IPS-18a (cell line): ENCODE data around the gene TEX26.
A peak's percentile ranks its signal among the peaks of the same experiment; 100 is the strongest.

ENCODE experiments used
- H3K27ac ChIP-seq: one replicate; pipeline ENCODE4 v1.5.1; 2013; ENCODE audit warnings: low read length
- H3K27me3 ChIP-seq: one replicate; pipeline ENCODE4 v1.6.1; 2013; ENCODE audit warnings: mild to moderate bottlenecking, low read length; ENCODE audit not compliant: control insufficient read depth, insufficient read depth
- H3K36me3 ChIP-seq: one replicate; pipeline ENCODE4 v1.6.1; 2013; ENCODE audit warnings: low read depth, low read length; ENCODE audit not compliant: control insufficient read depth
- H3K4me1 ChIP-seq: one replicate; pipeline ENCODE4 v1.6.1; 2013; ENCODE audit warnings: low read depth, low read length; ENCODE audit not compliant: control insufficient read depth
- H3K4me3 ChIP-seq: one replicate; pipeline ENCODE4 v1.5.1; 2013; ENCODE audit warnings: low read length
- H3K9ac ChIP-seq: one replicate; pipeline ENCODE4 v1.6.1; 2013; ENCODE audit warnings: mild to moderate bottlenecking, low read length, moderate library complexity
- H3K9me3 ChIP-seq: one replicate; pipeline ENCODE4 v1.6.1; 2013; ENCODE audit warnings: low read depth, low read length; ENCODE audit not compliant: control insufficient read depth

Gene TEX26

DNA sequence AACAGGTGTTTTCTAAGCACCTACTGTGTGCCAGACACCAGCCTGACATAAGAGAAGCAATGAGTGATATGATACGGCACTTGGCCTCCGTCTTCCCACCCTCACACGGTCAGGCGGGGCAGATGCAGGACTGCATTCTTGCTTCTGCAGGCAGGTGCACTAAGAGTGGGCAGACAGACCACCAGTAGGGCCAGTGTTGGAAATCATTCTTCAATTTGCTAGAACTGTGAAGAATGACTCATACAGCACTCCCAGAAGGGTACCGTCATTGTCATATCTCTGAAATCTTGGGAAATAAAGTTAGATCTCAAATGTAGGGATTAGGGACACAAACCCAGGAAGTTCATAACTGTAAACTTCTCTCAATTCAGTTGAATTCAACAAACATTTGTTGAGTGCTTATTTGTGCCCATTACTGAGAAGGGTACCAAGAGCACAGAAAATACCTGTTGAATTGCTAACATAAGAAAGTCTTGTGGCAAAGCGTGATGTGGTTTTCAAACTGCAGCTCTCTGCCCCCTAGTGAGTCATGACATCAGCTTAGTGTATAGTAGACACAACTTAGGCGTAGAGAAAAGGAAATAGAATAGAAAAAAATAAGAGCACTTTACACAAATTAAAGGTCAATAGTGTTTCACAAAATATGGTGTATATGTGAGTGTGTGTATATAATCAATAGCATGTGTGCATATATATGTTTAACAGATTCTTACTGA, 76.1 kb downstream of the TEX26 start:
- no peak overlapping the region for H3K9ac ChIP-seq
- no peak overlapping the region for H3K4me3 ChIP-seq
- H3K27me3 ChIP-seq: no peaks in the 10 kb centered on the region
- H3K4me1 ChIP-seq: peaks cover 20% of the 10 kb centered on the region
- no peak overlapping the region for H3K27ac ChIP-seq
- no peaks in the 10 kb centered on the region for H3K9me3 ChIP-seq
- H3K36me3 ChIP-seq: no peaks in the 10 kb centered on the region

DNA sequence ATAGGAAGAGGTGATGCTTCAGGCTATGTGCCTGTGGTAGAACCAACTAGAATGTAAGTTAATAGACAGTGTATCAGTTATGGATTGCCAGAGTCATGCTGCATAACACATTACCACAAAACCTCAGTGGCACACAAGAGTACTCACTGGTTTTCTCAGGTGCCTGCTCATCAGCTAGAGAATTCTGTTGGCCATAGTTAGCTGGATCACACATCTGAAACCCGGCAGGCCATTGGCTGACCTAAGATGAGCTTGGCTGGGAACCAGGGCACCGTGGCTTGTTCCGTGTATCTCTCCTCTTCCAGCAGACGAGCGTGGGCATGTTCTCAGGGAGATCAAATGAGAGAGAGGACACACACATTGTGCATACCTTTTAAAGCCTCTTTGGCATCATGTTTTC, 76.7 kb downstream of the TEX26 start:
- H3K36me3 ChIP-seq: no peaks in the 10 kb centered on the region
- H3K4me1 ChIP-seq: peaks cover 20% of the 10 kb centered on the region
- H3K27me3 ChIP-seq: no peaks in the 10 kb centered on the region
- H3K27ac ChIP-seq: no peak overlapping the region
- H3K9me3 ChIP-seq: no peaks in the 10 kb centered on the region
- H3K4me3 ChIP-seq: no peak overlapping the region
- no peak overlapping the region for H3K9ac ChIP-seq

DNA sequence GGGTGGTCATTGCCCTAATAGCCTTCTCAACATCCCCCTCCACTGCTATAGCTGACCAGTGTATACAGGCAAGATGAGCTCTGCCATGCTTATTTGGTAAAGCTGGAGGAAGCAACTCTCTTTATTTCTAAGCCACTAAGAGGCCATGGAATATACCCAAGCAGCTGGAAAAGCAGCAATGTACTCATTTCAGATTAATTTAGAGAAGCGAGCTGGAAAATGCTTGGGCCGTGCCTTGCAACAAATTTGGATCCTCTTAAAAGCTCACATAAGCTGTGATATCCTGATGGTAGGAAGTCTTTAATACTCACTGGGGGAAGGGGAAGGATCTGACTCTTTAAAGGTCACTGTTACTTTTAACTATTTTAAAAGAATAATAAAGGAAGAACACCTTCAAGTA, 77.8 kb downstream of the TEX26 start:
- peaks cover 20% of the 10 kb centered on the region for H3K4me1 ChIP-seq
- H3K4me3 ChIP-seq: no peak overlapping the region
- no peaks in the 10 kb centered on the region for H3K36me3 ChIP-seq
- H3K27ac ChIP-seq: no peak overlapping the region
- H3K9ac ChIP-seq: no peak overlapping the region
- no peaks in the 10 kb centered on the region for H3K27me3 ChIP-seq
- H3K9me3 ChIP-seq: no peaks in the 10 kb centered on the region

DNA sequence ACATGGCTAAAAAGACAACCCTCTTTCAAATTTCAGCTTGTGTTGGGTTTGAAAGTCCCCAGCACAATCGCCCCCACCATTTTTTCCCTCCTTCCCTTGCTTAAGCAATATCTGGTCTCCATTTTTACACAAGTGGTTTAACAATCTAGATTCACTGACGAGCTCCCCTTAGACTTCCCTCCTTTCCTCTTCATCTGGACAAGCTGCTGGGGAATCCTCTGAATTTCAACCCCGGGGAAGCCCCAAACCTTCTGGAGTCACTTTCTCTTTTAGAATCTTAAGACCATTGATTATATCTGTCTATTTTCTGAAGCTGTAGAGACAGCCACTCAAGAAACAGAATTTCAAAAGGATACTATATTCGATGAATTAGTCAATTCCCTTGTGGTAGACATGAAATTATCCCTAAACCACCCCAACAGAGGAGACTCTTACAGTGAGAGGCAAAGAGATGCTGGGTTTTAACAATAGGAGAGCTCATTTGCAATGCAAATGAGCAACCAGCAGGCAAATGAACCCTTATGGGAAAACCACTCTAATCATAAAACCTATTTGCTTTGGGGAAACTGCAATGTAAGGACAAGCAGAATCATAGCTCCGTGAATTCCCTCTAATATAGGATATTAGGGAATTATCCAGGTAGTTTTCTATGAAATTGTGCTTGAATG, 78.9 kb downstream of the TEX26 start:
- H3K36me3 ChIP-seq: no peaks in the 10 kb centered on the region
- peak overlapping the region; percentile 2 for H3K4me3 ChIP-seq
- no peaks in the 10 kb centered on the region for H3K9me3 ChIP-seq
- H3K4me1 ChIP-seq: peaks cover 20% of the 10 kb centered on the region
- H3K27ac ChIP-seq: no peak overlapping the region
- peak overlapping the region; percentile 20 for H3K9ac ChIP-seq
- H3K27me3 ChIP-seq: no peaks in the 10 kb centered on the region

DNA sequence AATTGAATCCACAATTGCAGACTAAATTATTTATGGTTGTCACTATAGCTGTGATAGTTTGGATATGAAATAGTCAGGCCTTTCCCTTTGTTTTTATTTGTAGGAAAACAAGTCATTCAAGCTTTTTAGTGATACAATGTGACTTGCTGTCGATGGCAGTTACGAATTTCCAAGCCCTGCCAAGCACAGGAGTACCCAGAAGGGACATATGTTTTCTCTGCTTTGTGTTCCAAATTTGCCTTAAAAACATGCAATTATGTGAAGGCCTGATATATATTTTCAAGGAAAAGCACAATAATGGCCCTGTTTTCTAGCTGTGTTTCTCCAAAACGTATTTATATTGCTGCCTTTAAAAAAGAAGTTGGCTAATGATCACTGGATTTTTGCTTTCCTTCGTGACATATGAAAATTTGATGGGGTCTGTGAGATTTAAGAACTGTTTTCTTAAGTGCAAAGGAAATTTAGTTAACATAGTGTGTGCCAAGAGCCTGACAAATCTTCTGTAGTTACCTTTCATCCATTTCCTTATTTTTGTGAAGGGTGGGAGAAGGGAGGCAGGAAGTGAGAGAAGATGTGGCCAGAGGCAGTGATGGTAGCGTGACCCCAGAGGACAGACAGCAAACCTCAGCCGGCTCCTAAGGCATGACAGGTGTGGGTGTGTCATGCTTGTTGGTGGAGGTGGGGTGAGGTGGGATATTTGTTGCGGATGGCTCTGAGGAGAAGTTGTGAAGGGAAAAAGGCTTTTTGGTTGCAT, 79.6 kb downstream of the TEX26 start:
- Histone ChIP-seq H3K4me3 (peak overlapping the region; percentile 2), H3K36me3 (no peaks in the 10 kb centered on the region), H3K9me3 (no peaks in the 10 kb centered on the region), H3K27me3 (no peaks in the 10 kb centered on the region), H3K9ac (peak overlapping the region; percentile 20), H3K4me1 (peaks cover 20% of the 10 kb centered on the region), H3K27ac (no peak overlapping the region)

DNA sequence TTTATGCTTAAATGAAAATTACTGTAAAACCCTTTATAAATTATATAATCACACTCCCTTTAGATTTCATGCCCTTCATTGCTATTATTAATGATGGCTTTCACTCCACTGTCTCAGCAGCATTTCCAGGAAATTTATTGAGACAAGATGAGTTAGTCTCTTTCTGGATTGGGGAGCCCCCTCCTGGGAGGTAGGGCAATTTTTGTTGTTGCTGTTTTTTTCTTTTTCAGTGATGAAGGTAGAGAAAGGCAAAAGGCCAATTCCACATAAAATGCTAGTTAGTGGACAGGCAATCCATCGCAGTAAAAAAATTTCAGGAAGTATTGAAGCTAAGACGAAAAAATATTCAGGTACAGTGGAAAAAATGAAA, 80.2 kb downstream of the TEX26 start:
- Histone ChIP-seq H3K4me1 (peaks cover 20% of the 10 kb centered on the region), H3K4me3 (no peak overlapping the region), H3K9ac (no peak overlapping the region)

DNA sequence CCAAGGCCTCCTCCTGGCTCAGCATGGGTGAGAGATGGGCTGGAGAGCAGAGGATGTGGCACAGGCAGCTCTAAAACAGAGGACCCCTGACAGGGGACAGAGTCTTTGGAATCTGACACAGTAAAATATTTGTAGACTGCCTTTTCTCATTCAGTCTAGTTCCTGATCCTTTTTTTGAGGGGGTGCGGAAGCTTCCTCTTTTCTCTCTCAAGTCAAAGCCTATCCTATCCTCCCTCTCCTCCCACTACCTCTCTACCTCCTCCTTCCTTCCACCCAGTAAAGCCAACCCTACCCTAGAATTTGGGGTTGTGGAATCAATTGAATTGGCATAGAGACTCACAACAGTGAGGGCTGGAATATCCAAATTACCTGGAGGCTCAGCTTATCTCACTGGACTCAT, 82.0 kb downstream of the TEX26 start:
- H3K27ac ChIP-seq: no peak overlapping the region
- H3K9ac ChIP-seq: no peak overlapping the region

More for the DNA sequence above, 80.2 kb downstream of the TEX26 start:
- Histone ChIP-seq H3K27ac (no peak overlapping the region), H3K27me3 (no peaks in the 10 kb centered on the region), H3K36me3 (no peaks in the 10 kb centered on the region), H3K9me3 (no peaks in the 10 kb centered on the region)

DNA sequence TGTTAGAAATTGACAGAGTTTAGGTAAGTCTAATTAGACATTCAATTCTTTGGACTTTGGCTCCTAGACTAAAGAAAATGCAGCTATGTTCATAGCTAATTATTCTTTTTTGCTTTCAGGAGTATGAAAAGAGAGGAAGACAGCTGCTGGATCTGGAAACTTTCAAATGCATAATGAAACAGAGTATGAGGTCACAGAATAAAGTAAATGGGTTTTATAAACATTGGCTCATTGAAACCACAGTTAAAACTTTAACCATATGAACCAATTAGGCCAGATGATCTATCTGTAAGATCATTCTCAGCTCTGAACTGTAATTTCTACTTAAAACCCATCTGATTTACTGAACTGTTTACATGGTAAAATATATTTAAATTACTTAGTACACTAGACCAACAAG, 82.7 kb downstream of the TEX26 start:
- H3K36me3 ChIP-seq: no peaks in the 10 kb centered on the region
- no peak overlapping the region for H3K4me3 ChIP-seq
- H3K27ac ChIP-seq: no peak overlapping the region
- H3K9me3 ChIP-seq: no peaks in the 10 kb centered on the region
- no peak overlapping the region for H3K9ac ChIP-seq
- H3K27me3 ChIP-seq: no peaks in the 10 kb centered on the region
- H3K4me1 ChIP-seq: peaks cover 20% of the 10 kb centered on the region

More for the DNA sequence above, 82.0 kb downstream of the TEX26 start:
- no peaks in the 10 kb centered on the region for H3K9me3 ChIP-seq
- no peaks in the 10 kb centered on the region for H3K36me3 ChIP-seq
- H3K4me3 ChIP-seq: no peak overlapping the region
- H3K27me3 ChIP-seq: no peaks in the 10 kb centered on the region
- H3K4me1 ChIP-seq: peaks cover 20% of the 10 kb centered on the region

DNA sequence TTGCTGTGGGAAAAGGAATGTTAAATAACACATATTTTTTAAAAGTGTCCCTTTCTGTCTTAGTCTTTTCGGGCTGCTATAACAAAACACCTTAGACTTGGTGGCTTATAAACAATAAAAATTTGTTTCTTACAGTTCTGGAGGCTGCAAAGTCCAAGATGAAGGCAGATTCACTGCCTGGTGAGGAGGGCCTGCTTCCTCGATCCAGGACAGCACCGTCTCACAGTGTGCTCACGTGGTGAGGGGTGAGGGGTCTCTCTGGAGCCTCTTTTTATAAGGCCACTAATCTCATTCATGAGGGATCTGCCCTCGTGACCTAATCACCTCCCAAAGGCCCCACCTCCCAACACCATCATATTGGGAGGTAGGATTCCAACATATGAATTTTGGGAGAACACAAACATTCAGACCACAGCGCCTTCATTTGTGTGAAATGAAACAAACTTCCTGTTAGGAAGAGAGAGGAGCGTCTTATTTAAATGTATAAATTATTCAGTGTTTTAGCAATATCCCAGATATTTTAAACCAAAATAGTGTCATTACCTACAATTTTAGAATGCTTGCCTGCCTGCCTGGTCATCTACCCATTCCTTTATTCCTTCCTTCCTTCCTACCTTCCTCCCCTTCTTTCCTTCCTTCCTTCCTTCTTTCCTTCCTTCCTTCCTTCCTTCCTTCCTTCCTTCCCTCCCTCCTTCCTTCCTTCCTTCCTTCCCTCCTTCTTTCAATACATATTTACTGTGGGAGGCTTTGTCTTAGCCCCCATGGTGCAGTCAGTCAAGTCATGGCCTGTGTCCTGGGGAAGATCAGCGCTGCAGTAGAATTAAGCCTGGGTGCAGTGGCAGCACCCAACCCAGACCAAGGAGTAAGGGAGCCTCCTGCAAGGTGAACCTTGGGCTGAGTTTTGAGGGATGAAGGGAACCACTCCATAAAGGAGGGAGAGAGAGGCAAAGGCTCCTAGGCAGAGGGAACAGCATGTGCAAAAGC, 84.2 kb downstream of the TEX26 start:
- Histone ChIP-seq H3K27me3 (no peaks in the 10 kb centered on the region), H3K36me3 (no peaks in the 10 kb centered on the region), H3K4me1 (peaks cover 10% of the 10 kb centered on the region), H3K9ac (no peak overlapping the region), H3K4me3 (no peak overlapping the region), H3K27ac (no peak overlapping the region), H3K9me3 (no peaks in the 10 kb centered on the region)

DNA sequence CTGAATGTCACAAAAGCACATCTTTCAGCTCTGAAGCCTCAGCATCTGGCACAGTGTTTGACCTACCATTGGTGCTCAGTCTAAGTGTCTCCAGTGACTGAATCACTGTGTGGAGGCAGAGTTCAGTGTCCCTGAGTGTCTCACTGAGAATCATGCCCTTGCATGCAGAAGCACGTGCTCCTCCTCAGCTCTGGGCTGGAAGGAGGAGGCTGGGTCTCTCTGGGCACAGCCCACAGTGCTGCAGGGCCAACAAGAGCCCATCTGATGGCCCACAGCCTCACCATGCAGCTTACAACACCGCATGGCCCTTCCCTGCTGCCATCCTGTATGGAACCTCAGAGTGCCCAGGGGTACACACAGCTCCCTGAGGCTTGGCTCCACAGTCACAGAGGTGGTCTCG, 86.1 kb downstream of the TEX26 start:
- no peak overlapping the region for H3K27ac ChIP-seq
- H3K27me3 ChIP-seq: no peaks in the 10 kb centered on the region
- H3K4me3 ChIP-seq: no peak overlapping the region

DNA sequence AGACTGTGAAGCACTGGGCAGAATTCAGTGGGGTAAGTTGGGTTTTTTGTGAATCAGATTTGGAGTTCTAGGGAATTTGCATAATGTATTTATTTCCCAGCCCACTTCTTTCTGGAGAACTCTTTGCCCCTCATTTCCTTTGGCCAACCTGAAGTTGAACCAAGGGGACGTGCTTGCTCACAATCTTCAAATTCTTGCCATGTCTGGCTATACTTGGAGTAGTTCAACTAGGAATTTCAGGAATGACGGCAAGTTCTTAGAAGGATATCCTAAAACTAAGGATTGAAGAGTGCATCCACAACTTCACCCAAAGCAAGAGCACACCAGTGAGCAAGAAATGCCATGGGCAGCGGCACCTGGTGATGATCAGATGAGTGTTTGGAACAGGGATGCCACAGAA, 88.5 kb downstream of the TEX26 start:
- Histone ChIP-seq H3K36me3 (no peaks in the 10 kb centered on the region), H3K9ac (no peak overlapping the region), H3K27me3 (no peaks in the 10 kb centered on the region), H3K9me3 (no peaks in the 10 kb centered on the region), H3K4me1 (no peaks in the 10 kb centered on the region), H3K27ac (no peak overlapping the region), H3K4me3 (no peak overlapping the region)

More for the DNA sequence above, 86.1 kb downstream of the TEX26 start:
- Histone ChIP-seq H3K9me3 (no peaks in the 10 kb centered on the region), H3K36me3 (no peaks in the 10 kb centered on the region), H3K4me1 (no peaks in the 10 kb centered on the region), H3K9ac (no peak overlapping the region)
